RWPE1 (cell line): ENCODE results near the gene SMAD2.

ENCODE experiments used
- CTCF ChIA-PET: fragments of 350-600 bp; sonication (Branson Sonifier 250); formaldehyde crosslinking; extraction: SDS; loops from one replicate; lab custom pipeline; 2021; lab: Yijun Ruan, JAX
- POLR2A ChIA-PET: fragments of 400-600 bp; formaldehyde crosslinking; extraction: SDS; loops from one replicate; lab custom pipeline; 2020; ENCODE audit warnings: antibody characterized with exemption; ENCODE audit not compliant: low non-redundant PET; lab: Yijun Ruan, JAX
- DNase-seq: peaks from one replicate; pipeline ENCODE4 v3.0.0; 2012; ENCODE audit warnings: low spot score
- H3K27ac ChIP-seq: fragments of 450-650 bp; 2 replicates; pipeline ENCODE4 v1.5.1; 2017
- TF ChIP-seq, protein P1 (sequence below): fragments of 450-650 bp; conservative IDR thresholded peaks from 2 replicates; pipeline ENCODE4 v1.5.1; 2017; ENCODE audit warnings: low read depth, mild to moderate bottlenecking

Gene SMAD2

GRCh38 chr18:47893939-47894699 lies 36.3 kb downstream of the SMAD2 start:
- POLR2A ChIA-PET: no interaction called here
- no peak overlapping the region for H3K27ac ChIP-seq
- TF ChIP-seq, protein P1, sequence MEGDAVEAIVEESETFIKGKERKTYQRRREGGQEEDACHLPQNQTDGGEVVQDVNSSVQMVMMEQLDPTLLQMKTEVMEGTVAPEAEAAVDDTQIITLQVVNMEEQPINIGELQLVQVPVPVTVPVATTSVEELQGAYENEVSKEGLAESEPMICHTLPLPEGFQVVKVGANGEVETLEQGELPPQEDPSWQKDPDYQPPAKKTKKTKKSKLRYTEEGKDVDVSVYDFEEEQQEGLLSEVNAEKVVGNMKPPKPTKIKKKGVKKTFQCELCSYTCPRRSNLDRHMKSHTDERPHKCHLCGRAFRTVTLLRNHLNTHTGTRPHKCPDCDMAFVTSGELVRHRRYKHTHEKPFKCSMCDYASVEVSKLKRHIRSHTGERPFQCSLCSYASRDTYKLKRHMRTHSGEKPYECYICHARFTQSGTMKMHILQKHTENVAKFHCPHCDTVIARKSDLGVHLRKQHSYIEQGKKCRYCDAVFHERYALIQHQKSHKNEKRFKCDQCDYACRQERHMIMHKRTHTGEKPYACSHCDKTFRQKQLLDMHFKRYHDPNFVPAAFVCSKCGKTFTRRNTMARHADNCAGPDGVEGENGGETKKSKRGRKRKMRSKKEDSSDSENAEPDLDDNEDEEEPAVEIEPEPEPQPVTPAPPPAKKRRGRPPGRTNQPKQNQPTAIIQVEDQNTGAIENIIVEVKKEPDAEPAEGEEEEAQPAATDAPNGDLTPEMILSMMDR: no peak
- CTCF ChIA-PET: interaction anchor here (0.6 to 0.7 kb wide), 3 partner anchors 20 to 30 kb away, joined by 3 to 4 read pairs (median 3); no protein-coding TSS in a partner anchor
- DNase-seq: no peak

GRCh38 chr18:47893047-47893446 lies 37.4 kb downstream of the SMAD2 start:
- CTCF ChIA-PET: no interaction called here
- TF ChIP-seq, protein P1: no peak
- POLR2A ChIA-PET: no interaction called here
- DNase-seq: no peak
- no peak overlapping the region for H3K27ac ChIP-seq

DNA sequence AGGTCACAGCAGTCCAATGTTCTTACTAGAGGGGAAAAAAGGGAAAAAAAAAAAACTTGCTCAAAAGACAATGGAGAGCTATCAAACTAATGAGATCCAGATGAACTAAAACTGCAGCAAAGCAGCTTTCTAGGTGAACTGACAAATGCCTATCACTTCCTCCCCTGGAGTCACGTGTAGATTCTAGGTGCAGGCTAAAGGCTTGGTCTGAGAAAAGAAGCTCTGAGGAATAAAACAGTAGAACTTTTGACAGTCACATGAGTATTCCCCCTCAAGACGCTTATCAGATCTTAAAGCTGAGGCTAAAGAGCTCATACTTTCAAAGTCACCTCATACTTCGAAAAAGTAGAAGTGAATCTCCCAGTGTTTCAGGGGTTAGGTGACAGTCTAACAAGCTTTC lies 42.3 kb downstream of the SMAD2 start:
- ChIA-PET POLR2A (no interaction called here), CTCF (no interaction called here)
- TF ChIP-seq, protein P1: no peak
- DNase-seq: no peak
- H3K27ac ChIP-seq: no peak overlapping the region

DNA sequence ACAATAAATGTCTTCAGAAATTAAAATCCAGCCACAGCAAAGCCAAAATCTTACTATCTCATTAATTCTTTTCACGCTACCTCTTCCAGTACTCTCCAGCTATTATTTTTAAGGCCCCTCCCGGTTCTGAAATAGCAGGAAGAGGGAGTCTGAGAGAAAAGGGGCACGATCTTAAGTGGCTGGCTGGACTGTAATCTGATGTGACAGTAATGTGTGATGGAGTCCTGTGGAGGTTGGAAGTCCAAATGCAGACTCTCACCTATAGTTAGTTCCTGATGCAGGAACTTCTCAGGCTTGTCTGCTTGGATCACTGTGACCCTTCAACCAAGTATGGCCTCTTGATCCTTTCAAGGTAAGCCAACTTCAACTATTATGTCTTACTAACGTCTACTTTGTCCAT lies 43.2 kb downstream of the SMAD2 start:
- POLR2A ChIA-PET: no interaction called here
- no peak for DNase-seq
- CTCF ChIA-PET: no interaction called here
- TF ChIP-seq, protein P1: no peak
- H3K27ac ChIP-seq: no peak overlapping the region

GRCh38 chr18:47883771-47884413 lies 46.6 kb downstream of the SMAD2 start:
- ChIA-PET CTCF (no interaction called here), POLR2A (no interaction called here)
- TF ChIP-seq, protein P1: no peak
- peak; percentile 5 for DNase-seq
- H3K27ac ChIP-seq: no peak overlapping the region

- CTCF ChIA-PET: no interaction called here
- TF ChIP-seq, protein P1: no peak
- POLR2A ChIA-PET: no interaction called here
- no peak for DNase-seq
- no peak overlapping the region for H3K27ac ChIP-seq
These were observed 47.8 kb downstream of the SMAD2 start for GRCh38 chr18:47882641-47883040.
